ENCODE measurements around the gene ACOT13. TPM values are rescaled to one million over a fixed set of nuclear protein-coding genes. Genes with fewer than 3 reads are reported as not detected.
"Not testable (repeated sequence)": the region's sequence is repeated elsewhere in the genome, so short reads cannot be mapped to it uniquely, and the experiment has no call there.

Gene ACOT13
- total RNA-seq, 1 donor = 12.2 TPM

GRCh38 chr6:24659561-24659960 lies 7.3 kb upstream of the ACOT13 start:
- TF ChIP-seq, protein P1, sequence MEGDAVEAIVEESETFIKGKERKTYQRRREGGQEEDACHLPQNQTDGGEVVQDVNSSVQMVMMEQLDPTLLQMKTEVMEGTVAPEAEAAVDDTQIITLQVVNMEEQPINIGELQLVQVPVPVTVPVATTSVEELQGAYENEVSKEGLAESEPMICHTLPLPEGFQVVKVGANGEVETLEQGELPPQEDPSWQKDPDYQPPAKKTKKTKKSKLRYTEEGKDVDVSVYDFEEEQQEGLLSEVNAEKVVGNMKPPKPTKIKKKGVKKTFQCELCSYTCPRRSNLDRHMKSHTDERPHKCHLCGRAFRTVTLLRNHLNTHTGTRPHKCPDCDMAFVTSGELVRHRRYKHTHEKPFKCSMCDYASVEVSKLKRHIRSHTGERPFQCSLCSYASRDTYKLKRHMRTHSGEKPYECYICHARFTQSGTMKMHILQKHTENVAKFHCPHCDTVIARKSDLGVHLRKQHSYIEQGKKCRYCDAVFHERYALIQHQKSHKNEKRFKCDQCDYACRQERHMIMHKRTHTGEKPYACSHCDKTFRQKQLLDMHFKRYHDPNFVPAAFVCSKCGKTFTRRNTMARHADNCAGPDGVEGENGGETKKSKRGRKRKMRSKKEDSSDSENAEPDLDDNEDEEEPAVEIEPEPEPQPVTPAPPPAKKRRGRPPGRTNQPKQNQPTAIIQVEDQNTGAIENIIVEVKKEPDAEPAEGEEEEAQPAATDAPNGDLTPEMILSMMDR (IDR thresholded peaks at IDR 0.05; ENCODE audit: insufficient read depth, low read length) = no peak
- no peak overlapping the region for H3K4me3 ChIP-seq (ENCODE audit: low read depth, low read length)
- DNase-seq (ENCODE audit: low read depth) = peak; percentile 50

- no peak for DNase-seq (ENCODE audit: low read depth)
- H3K4me3 ChIP-seq (ENCODE audit: low read depth, low read length) = no peak overlapping the region
- TF ChIP-seq, protein P1 (IDR thresholded peaks at IDR 0.05; ENCODE audit: insufficient read depth, low read length) = no peak
Measured at GRCh38 chr6:24660105-24660504, 6.8 kb upstream of the ACOT13 start.

GRCh38 chr6:24661759-24662158 lies 5.1 kb upstream of the ACOT13 start:
- H3K4me3 ChIP-seq (ENCODE audit: low read depth, low read length); DNase-seq (ENCODE audit: low read depth): not testable (repeated sequence)

DNA sequence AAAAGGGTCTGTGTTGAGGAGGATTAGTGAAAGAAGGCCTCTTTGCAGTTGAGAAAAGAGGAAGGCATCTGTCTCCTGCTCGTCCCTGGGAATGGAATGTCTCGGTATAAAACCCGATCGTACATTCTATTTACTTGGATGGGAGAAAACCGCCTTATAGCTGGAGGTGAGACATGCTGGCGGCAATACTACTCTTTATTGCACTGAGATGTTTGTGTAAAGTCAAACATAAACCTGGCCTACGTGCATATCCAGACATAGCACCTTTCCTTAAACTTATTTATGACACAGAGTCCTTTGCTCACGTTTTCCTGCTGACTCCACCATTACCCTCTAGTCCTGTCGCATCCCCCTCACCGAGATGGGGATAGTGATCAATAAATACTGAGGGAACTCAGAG lies 4.6 kb upstream of the ACOT13 start:
- TF ChIP-seq, protein P1 (IDR thresholded peaks at IDR 0.05; ENCODE audit: insufficient read depth, low read length) = no peak
- H3K4me3 ChIP-seq (ENCODE audit: low read depth, low read length) = no peak overlapping the region
- no peak for DNase-seq (ENCODE audit: low read depth)

DNA sequence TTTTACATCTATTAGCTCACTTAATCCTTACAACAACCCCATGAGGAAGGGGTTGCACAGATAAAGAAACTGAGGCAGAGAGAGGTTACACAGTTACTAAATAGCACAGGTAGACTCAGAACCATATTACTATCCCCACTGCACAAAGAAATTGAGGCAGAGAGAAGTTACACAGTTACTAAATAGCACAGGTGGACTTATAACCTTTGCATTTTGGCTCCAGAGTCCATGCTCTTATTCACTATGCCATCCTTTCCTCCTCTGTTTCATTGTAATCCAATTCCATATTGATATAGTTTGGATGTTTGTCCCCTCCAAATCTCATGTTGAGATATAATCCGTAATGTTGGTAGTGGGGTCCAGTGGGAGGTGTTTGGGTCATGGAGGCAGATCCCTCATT lies 3.7 kb upstream of the ACOT13 start:
- DNase-seq (ENCODE audit: low read depth) = no peak
- no peak overlapping the region for H3K4me3 ChIP-seq (ENCODE audit: low read depth, low read length)
- TF ChIP-seq, protein P1 (IDR thresholded peaks at IDR 0.05; ENCODE audit: insufficient read depth, low read length) = no peak

- TF ChIP-seq, protein P1 (IDR thresholded peaks at IDR 0.05; ENCODE audit: insufficient read depth, low read length) = no peak
- DNase-seq (ENCODE audit: low read depth) = no peak
- no peak overlapping the region for H3K4me3 ChIP-seq (ENCODE audit: low read depth, low read length)
Measured at GRCh38 chr6:24664046-24664987, 2.6 kb upstream of the ACOT13 start.

DNA sequence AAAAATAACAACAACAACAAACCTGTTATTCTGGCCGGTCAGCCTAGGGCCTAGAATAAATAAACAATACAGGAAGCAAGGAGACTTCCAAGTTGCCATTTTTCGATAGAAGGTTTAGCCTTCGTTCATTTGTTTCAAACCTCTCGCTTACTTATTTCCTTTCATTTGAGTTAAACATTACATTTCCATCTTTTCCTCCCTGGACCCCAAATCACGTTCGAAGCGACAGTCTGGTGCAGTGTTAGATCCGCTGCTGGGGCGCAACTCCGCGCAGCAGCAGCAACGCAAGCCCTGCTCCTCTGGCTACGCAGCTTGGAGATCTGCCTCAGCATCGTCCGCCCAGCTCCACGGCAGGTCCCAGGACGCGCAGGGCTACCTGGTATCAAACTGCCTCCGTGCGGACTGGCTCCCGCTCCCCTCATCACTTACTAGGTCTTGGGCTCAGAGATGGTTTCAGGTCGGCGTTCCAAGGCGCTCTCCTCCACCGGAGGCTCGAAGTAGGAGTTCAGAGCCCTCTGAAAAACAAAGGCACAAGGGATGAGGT lies 708 bp upstream of the ACOT13 start:
- TF ChIP-seq, protein P1 (IDR thresholded peaks at IDR 0.05; ENCODE audit: insufficient read depth, low read length) = no peak
- H3K4me3 ChIP-seq (ENCODE audit: low read depth, low read length) = peak overlapping the region; percentile 100
- no peak for DNase-seq (ENCODE audit: low read depth)

Data from fibroblast of the aortic adventitia (primary cell).